HepG2 (cell line): ENCODE results near the gene CISD3. TPM values are rescaled to one million over a fixed set of nuclear protein-coding genes. Genes with fewer than 3 reads are reported as not detected.

Experiments used
- ATAC-seq: fragments of 200-7000 bp; cut with Tn5 transposase; 3 replicates; pipeline ENCODE4 v1.9.1; 2020; ENCODE audit warnings: mild to moderate bottlenecking, moderate library complexity
- BruUV-seq: library from RNA; stranded (reverse); fragments of 400-500 nt; replicated peaks from 2 replicates; lab custom pipeline; 2021; lab: Mats Ljungman, UMichigan
- CTCF ChIA-PET: fragments of 300-600 bp; formaldehyde crosslinking; extraction: SDS; loops from one replicate; lab custom pipeline; 2021; ENCODE audit warnings: low total read pairs, inconsistent platforms, low intra/inter-chr PET ratio; lab: Yijun Ruan, JAX
- POLR2A ChIA-PET: fragments of 350-600 bp; sonication (Branson Sonifier 250); formaldehyde crosslinking; loops from one replicate; lab custom pipeline; 2020; ENCODE audit warnings: antibody characterized with exemption, inconsistent platforms; lab: Yijun Ruan, JAX
- DNase-seq: peaks from one replicate; pipeline ENCODE4 v3.0.0-alpha.2; 2015; ENCODE audit warnings: low spot score
- FAIRE-seq: peaks from 3 replicates; lab custom pipeline; 2011; peaks lifted over from hg19 to GRCh38; lab: Jason Lieb, UNC
- H2AFZ ChIP-seq: one replicate; pipeline ENCODE4 v1.6.1; 2011; ENCODE audit warnings: low read length, inconsistent platforms
- H3K27ac ChIP-seq: fragments of 300-600 bp; 3 replicates; pipeline ENCODE4 v1.8.0; 2011; ENCODE audit warnings: mixed run types, mild to moderate bottlenecking, mixed read lengths, low read length, inconsistent platforms; ENCODE audit not compliant: insufficient read depth; ENCODE audit errors: extremely low read length
- H3K27me3 ChIP-seq, 2 experiments: fragments of 200-600 bp in 1 of 2; 2 replicates in 1 of 2; 3 replicates in 1 of 2; pipeline versions ENCODE4 v1.6.0 to v1.8.0; 2011; ENCODE audit warnings: low read length in 2 of 2, mild to moderate bottlenecking in 2 of 2, moderate library complexity in 2 of 2, inconsistent platforms in 1 of 2; ENCODE audit not compliant: insufficient read depth in 2 of 2, control insufficient read depth in 1 of 2
- H3K36me3 ChIP-seq, 2 experiments: fragments of 200-600 bp in 1 of 2; replicated peaks in 1 of 2; 2 replicates in 1 of 2; 3 replicates in 1 of 2; pipeline versions ENCODE4 v1.5.1 to v1.8.0; 2011; ENCODE audit warnings: low read length in 2 of 2, inconsistent platforms in 1 of 2; ENCODE audit not compliant: insufficient read depth in 2 of 2, control insufficient read depth in 1 of 2
- H3K4me1 ChIP-seq: 2 replicates; pipeline ENCODE4 v1.5.1; 2012; ENCODE audit warnings: low read length, inconsistent platforms; ENCODE audit not compliant: insufficient read depth
- H3K4me2 ChIP-seq: 2 replicates; pipeline ENCODE4 v1.6.0; 2011; ENCODE audit warnings: low read depth, low read length, inconsistent platforms
- H3K4me3 ChIP-seq, 3 experiments: fragments of 200-600 bp in 1 of 3; sonication (generic), shearing (Covaris generic) in 1 of 3; replicated peaks in 1 of 3; 2 replicates each; pipeline ENCODE4 v1.5.1; 2011 to 2016; ENCODE audit warnings: low read length in 3 of 3, inconsistent platforms in 2 of 3, low read depth in 2 of 3, mild to moderate bottlenecking in 2 of 3, control low read depth in 1 of 3, mixed read lengths in 1 of 3; ENCODE audit not compliant: insufficient read depth in 1 of 3
- H3K79me2 ChIP-seq: one replicate; pipeline ENCODE4 v1.6.1; 2011; ENCODE audit warnings: low read length, inconsistent platforms; ENCODE audit not compliant: insufficient read depth
- H3K9ac ChIP-seq: 2 replicates; pipeline ENCODE4 v1.6.0; 2011; ENCODE audit warnings: mild to moderate bottlenecking, low read depth, low read length, inconsistent platforms; ENCODE audit not compliant: insufficient read depth
- H3K9me3 ChIP-seq: 2 replicates; pipeline ENCODE4 v1.5.1; 2012; ENCODE audit warnings: mild to moderate bottlenecking, low read length
- H4K20me1 ChIP-seq: 2 replicates; pipeline ENCODE4 v1.6.0; 2011; ENCODE audit warnings: inconsistent platforms, mild to moderate bottlenecking, low read length, moderate library complexity; ENCODE audit not compliant: insufficient read depth
- HNRNPL ChIP-seq: fragments of 200-400 bp; formaldehyde crosslinking; IDR thresholded peaks from 2 replicates; pipeline ENCODE4 v1.6.1; 2017; ENCODE audit warnings: mild to moderate bottlenecking, low read depth, low read length
- NFKB2 ChIP-seq: sonication (generic); formaldehyde crosslinking; IDR thresholded peaks from 2 replicates; pipeline ENCODE4 v1.4.0; 2020; ENCODE audit warnings: missing genetic modification reagents, borderline replicate concordance
- POLR2A ChIP-seq, 2 experiments: IDR thresholded peaks; 2 replicates each; pipeline ENCODE4 v1.6.1; 2011; ENCODE audit warnings: low read depth in 2 of 2, low read length in 2 of 2, mild to moderate bottlenecking in 1 of 2, moderate library complexity in 1 of 2; ENCODE audit not compliant: insufficient read depth in 1 of 2
- RBFOX2 ChIP-seq: fragments of 200-400 bp; formaldehyde crosslinking; IDR thresholded peaks from 2 replicates; pipeline ENCODE4 v1.6.1; 2017; ENCODE audit warnings: low read depth, mild to moderate bottlenecking, low read length
- RCOR2 ChIP-seq: IDR thresholded peaks from 2 replicates; pipeline ENCODE4 v1.6.1; 2016; ENCODE audit warnings: missing biosample characterization, missing genetic modification reagents
- REPIN1 ChIP-seq: sonication (generic); formaldehyde crosslinking; IDR thresholded peaks from 2 replicates; pipeline ENCODE4 v1.8.0; 2022; ENCODE audit warnings: missing genetic modification reagents, low read depth, mild to moderate bottlenecking, borderline replicate concordance
- RFXAP ChIP-seq: sonication (generic); formaldehyde crosslinking; IDR thresholded peaks from 2 replicates; pipeline ENCODE4 v1.4.0; 2020; ENCODE audit warnings: missing genetic modification reagents, borderline replicate concordance
- ZBTB38 ChIP-seq: sonication (generic); formaldehyde crosslinking; IDR thresholded peaks from 2 replicates; pipeline ENCODE4 v1.5.1; 2020; ENCODE audit warnings: mild to moderate bottlenecking, missing genetic modification reagents
- ZFP36L1 ChIP-seq: sonication (generic); formaldehyde crosslinking; IDR thresholded peaks from 2 replicates; pipeline ENCODE4 v1.8.0; 2022; ENCODE audit warnings: mild to moderate bottlenecking, missing genetic modification reagents, moderate library complexity
- ZKSCAN1 ChIP-seq: fragments of 150-350 bp; IDR thresholded peaks from 2 replicates; pipeline ENCODE4 v1.6.1; 2014; ENCODE audit warnings: low read length
- ZNF24 ChIP-seq: fragments of 450-650 bp; IDR thresholded peaks from 2 replicates; pipeline ENCODE4 v1.6.1; 2017; ENCODE audit warnings: antibody characterized with exemption, mild to moderate bottlenecking
- ZNF337 ChIP-seq: sonication (generic); formaldehyde crosslinking; IDR thresholded peaks from 2 replicates; pipeline ENCODE4 v1.5.1; 2020; ENCODE audit warnings: missing genetic modification reagents, low read depth, mild to moderate bottlenecking, borderline replicate concordance
- ZNF768 ChIP-seq: sonication (generic); formaldehyde crosslinking; IDR thresholded peaks from 2 replicates; pipeline ENCODE4 v1.4.0; 2020; ENCODE audit warnings: missing genetic modification reagents
- ZNF879 ChIP-seq: sonication (generic); formaldehyde crosslinking; IDR thresholded peaks from 2 replicates; pipeline ENCODE4 v1.8.1; 2023; ENCODE audit warnings: missing genetic modification reagents
- WGBS: methylation state at CpG from one replicate; pipeline ENCODE4 v1.1.6; 2017; ENCODE audit warnings: low lambda C conversion rate; 5-methylcytosine and 5-hydroxymethylcytosine counted together
- in situ Hi-C: cut with HindIII; loops from 2 replicates; pipeline ENCODE4 v1.10.0; 2017; ENCODE audit warnings: low pct_unique_long_range_greater_than_20kb; ENCODE audit not compliant: extremely low pct_ligation_motif_present
- intact Hi-C: fragments of 100-400 bp; cut with micrococcal nuclease; formaldehyde crosslinking; loops from one replicate; pipeline ENCODE4 v1.10.0; 2022; ENCODE audit not compliant: unreplicated experiment
- polyA plus RNA-seq, 8 experiments: library from polyadenylated mRNA; depleted of rRNA in 3 of 8; stranded (reverse) in 7 of 8; unstranded in 1 of 8; fragments of >200 nt; fragmentation: Illumina TruSeq in 4 of 8; extraction: Trizol in 4 of 8; gene quantifications; 2 replicates each; pipeline versions ENCODE4 v1.2.1 to v1.2.3, GENCODE V29; 2011 to 2016; ENCODE audit warnings: low read depth in 4 of 8, missing spikeins in 1 of 8, mixed read lengths in 1 of 8; ENCODE audit not compliant: insufficient read depth in 1 of 8
- total RNA-seq, 5 experiments: library from RNA; depleted of rRNA; stranded (reverse); fragments of >200 nt; fragmentation: Illumina TruSeq; extraction: Trizol; gene quantifications; 2 replicates each; pipeline ENCODE4 v1.2.3, GENCODE V29; 2016; ENCODE audit warnings: low read depth in 1 of 5
- TF ChIP-seq, protein P1 (sequence below): sonication (generic); formaldehyde crosslinking; IDR thresholded peaks from 2 replicates; pipeline ENCODE4 v1.5.0; 2020; ENCODE audit warnings: mild to moderate bottlenecking, missing genetic modification reagents, moderate library complexity
- TF ChIP-seq, protein P2 (sequence below): sonication (generic); formaldehyde crosslinking; IDR thresholded peaks from 2 replicates; pipeline ENCODE4 v1.4.0; 2020; ENCODE audit warnings: missing genetic modification reagents
- TF ChIP-seq, protein P3 (sequence below): fragments of 450-650 bp; IDR thresholded peaks from 2 replicates; pipeline ENCODE4 v1.6.1; 2017

CISD3 gene
- total and polyA plus RNA-seq, 2 of the 13 experiments (the other 11 are each of a cell fraction or from before 2014, with no cell fraction given): 30.0 to 34.1 TPM

DNA sequence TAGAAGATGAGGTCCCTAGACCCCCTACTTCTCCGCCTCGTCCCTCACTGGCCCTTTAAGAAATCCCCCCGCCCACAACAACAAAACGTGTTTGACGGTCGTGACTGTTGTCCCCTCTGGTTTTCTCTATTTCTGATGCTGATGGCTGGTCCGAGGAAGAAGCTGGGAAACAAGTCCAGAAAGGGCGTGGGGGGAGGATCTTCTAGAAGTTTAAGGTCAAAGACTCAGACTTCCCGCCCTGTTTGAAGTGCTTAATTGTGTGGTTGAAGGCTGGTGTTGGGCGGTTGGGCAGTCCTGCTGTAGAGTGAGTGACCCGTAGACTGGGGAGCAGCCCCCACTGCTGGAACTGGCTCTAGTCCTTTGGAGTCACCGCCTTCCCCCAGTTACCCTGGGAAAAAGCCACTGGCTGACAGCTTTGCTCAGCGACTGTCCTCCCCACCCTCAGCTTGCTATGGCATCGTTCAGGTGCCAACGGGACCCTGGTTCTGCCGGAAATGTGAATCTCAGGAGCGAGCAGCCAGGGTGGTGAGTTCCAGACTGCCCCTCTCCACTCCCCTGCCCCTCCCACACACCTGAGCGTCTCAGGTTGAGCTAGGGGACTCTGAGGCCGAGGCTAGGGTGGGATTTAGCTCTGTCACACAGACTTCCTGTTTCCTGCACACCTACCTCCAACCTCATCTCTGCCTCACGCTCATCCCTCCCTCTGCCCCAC, 23.5 kb upstream of the CISD3 start (continued):
- TF ChIP-seq RCOR2 (CRISPR knock-in tag): no peak
- 0 out of 2 replicates have a peak, but pooled peaks have one; percentile 27 for TF ChIP-seq REPIN1 (CRISPR knock-in tag)
- TF ChIP-seq ZNF879 (CRISPR knock-in tag): peak; percentile 63; the same call in 1 of the 2 replicates
- TF ChIP-seq ZFP36L1 (CRISPR knock-in tag): no peak
- TF ChIP-seq, protein P1, sequence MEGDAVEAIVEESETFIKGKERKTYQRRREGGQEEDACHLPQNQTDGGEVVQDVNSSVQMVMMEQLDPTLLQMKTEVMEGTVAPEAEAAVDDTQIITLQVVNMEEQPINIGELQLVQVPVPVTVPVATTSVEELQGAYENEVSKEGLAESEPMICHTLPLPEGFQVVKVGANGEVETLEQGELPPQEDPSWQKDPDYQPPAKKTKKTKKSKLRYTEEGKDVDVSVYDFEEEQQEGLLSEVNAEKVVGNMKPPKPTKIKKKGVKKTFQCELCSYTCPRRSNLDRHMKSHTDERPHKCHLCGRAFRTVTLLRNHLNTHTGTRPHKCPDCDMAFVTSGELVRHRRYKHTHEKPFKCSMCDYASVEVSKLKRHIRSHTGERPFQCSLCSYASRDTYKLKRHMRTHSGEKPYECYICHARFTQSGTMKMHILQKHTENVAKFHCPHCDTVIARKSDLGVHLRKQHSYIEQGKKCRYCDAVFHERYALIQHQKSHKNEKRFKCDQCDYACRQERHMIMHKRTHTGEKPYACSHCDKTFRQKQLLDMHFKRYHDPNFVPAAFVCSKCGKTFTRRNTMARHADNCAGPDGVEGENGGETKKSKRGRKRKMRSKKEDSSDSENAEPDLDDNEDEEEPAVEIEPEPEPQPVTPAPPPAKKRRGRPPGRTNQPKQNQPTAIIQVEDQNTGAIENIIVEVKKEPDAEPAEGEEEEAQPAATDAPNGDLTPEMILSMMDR (CRISPR knock-in tag): 0 out of 2 replicates have a peak, but pooled peaks have one; percentile 5
- TF ChIP-seq, all 625 proteins: peak for 42

DNA sequence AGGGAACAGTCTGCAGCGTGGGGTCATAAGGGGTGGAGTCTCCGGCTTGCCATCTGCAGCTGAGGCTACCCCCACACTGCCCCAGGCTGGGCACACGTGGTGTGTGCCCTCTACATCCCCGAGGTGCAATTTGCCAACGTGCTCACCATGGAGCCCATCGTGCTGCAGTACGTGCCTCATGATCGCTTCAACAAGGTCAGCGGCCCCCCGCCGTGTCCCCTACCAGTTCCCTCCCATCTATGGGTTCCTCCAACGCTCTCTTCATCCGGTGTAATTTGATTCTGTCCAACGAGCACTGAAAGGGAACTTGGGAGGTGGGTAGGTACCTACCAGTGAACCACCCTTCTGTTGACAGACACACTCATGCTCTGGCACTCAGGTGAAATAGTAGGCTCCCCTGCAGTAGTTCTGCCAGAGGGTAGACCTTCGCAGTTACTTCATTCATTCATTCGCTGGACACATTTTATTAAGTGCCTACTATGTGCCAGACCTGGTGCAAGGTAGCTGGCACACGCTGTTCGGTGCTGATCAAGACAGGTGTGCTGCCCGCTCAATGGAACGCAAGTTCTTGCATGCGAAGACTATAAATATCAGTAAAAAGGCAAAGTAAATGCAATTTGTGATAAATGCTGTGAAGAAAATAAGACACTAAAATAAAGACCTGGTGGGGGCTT, 22.3 kb upstream of the CISD3 start:
- BruUV-seq: TSS peak; percentile 8
- ChIA-PET POLR2A (interaction anchor here (0.6 to 8.9 kb wide), 9 partner anchors 9 to 56 kb away, joined by 3 to 106 read pairs (median 38); partner anchors contain the start of genes CISD3 and EPOP), CTCF (no interaction called here)
- FAIRE-seq (no peak), ATAC-seq (no peak), DNase-seq (no peak)
- H3K9me3 ChIP-seq: no peaks in the 10 kb centered on the region
- no peaks in the 10 kb centered on the region; a peak in 1 of 5 replicates for H3K27me3 ChIP-seq
- peaks cover 26 to 55% of the 10 kb centered on the region in 2 experiments for H3K36me3 ChIP-seq
- intact Hi-C loops (no loop called here), in situ Hi-C loops (no loop called here)
- H3K4me2 ChIP-seq: peak overlapping the region; percentile 91; the same call in 1 of the 2 replicates
- peaks cover 12% of the 10 kb centered on the region for H4K20me1 ChIP-seq
- 96% methylated on average over 17 of the region's 21 CpGs for WGBS
- peaks cover 41% of the 10 kb centered on the region for H3K79me2 ChIP-seq
- no peak overlapping the region for H3K27ac ChIP-seq
- H3K4me3 ChIP-seq: peak overlapping the region in 1 of 3 experiments; percentile 99; a peak in 2 of 6 replicates
- H2AFZ ChIP-seq: no peak overlapping the region
- peaks cover 53% of the 10 kb centered on the region for H3K4me1 ChIP-seq
- no peak overlapping the region for H3K9ac ChIP-seq
- peak; percentile 28; the same call in 1 of the 2 replicates for TF ChIP-seq ZNF24
- TF ChIP-seq, protein P2, sequence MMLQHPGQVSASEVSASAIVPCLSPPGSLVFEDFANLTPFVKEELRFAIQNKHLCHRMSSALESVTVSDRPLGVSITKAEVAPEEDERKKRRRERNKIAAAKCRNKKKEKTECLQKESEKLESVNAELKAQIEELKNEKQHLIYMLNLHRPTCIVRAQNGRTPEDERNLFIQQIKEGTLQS (CRISPR knock-in tag): no peak
- no peak for TF ChIP-seq NFKB2 (CRISPR knock-in tag)
- TF ChIP-seq, protein P3, sequence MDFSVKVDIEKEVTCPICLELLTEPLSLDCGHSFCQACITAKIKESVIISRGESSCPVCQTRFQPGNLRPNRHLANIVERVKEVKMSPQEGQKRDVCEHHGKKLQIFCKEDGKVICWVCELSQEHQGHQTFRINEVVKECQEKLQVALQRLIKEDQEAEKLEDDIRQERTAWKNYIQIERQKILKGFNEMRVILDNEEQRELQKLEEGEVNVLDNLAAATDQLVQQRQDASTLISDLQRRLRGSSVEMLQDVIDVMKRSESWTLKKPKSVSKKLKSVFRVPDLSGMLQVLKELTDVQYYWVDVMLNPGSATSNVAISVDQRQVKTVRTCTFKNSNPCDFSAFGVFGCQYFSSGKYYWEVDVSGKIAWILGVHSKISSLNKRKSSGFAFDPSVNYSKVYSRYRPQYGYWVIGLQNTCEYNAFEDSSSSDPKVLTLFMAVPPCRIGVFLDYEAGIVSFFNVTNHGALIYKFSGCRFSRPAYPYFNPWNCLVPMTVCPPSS: no peak
- TF ChIP-seq HNRNPL: peak; percentile 77; the same call in 1 of the 2 replicates
- TF ChIP-seq ZNF768: peak; percentile 40; the same call in 1 of the 2 replicates
- no peak for TF ChIP-seq ZNF337 (CRISPR knock-in tag)
- peak; percentile 39 to 44; a peak in 3 of 4 replicates for TF ChIP-seq POLR2A (IDR thresholded peaks at IDR 0.05; ENCODE audit: insufficient read depth in 1 of 2, low read depth in 2 of 2, low read length in 2 of 2)
- peak; percentile 74 for TF ChIP-seq RBFOX2
- no peak for TF ChIP-seq RFXAP (CRISPR knock-in tag)
- peak; percentile 82 for TF ChIP-seq ZKSCAN1
- peak; percentile 81 for TF ChIP-seq ZBTB38 (CRISPR knock-in tag)
